Measurements from ENCODE around the gene TTC39C. TPM values are rescaled to one million over a fixed set of nuclear protein-coding genes. Genes with fewer than 3 reads are reported as not detected.

The TTC39C gene
- total RNA-seq: 32.0 and 32.6 TPM in 2 replicates
- 15.8 and 17.7 TPM in 2 replicates for polyA plus RNA-seq
- 11.4 and 15.7 TPM in 2 replicates for polyA plus RNA-seq (2012)
- polyA minus RNA-seq (ENCODE audit: low replicate concordance): 7.1 and 12.3 TPM in 2 replicates

DNA sequence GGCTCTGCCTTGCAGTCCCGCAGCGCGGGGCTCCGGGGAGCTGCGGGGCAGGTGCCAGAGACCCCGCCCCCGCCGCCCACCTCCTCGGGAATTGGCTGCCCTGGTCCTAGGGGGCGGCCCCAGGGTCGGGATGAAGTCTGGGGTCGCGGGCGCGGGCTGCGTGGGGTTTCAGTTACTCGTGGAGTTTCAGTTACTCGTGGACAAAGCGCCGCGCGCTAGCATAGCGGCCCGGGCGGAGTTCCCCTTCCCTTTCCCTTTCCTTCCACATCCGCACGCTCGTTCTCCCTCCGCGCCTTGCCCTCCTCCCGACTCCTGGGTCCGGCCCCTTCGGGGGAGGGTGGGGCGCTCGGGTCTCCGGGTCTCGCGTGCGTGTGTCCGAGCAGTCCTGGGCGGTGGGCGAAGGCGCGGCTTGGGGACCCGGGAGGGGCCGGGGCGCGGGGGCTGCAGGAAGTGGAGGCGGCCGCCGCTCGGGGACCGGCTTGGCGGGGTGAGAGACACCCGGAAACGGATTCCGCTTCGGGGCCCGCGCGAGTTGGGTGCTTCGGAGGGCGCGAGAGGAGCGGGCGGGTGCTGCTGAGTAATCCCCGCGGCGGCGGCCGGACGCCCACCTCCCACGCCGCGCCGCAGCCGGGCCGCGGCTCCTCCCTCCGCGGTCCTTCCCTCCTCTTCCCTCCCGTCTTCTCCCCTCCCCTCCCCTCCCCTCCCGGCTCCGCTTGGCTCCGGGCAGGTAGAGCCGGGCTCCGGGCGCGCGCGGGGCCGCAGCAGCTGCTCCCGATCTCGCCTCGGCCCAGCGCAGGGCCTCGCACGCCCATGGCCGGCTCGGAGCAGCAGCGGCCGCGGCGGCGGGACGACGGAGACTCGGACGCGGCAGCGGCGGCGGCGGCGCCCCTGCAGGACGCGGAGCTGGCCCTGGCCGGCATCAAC, at the start of gene TTC39C:
Gene TTC39C (plus strand): TSS at position 693 of the 924 bp plus-strand sequence. CDS start 118 bp downstream, at position 811.
- no peak for TF ChIP-seq CTCF (conservative IDR thresholded peaks at IDR 0.05 in 1 of 2, IDR thresholded peaks at IDR 0.05 in 1 of 2; ENCODE audit: low read depth in 1 of 2, low read length in 2 of 2)
- no peak for TF ChIP-seq EZH2 (IDR thresholded peaks at IDR 0.05; ENCODE audit: low read length, missing control alignments)
- Histone ChIP-seq H3K79me2 (ENCODE audit: control insufficient read depth, insufficient read depth, low read length) (peaks cover 19% of the 10 kb centered on the region), H4K20me1 (ENCODE audit: control insufficient read depth, extremely low read depth, insufficient read depth, low read length) (no peaks in the 10 kb centered on the region), H2AFZ (ENCODE audit: low read length) (peak within 1 kb of the TSS; percentile 69), H3K9ac (ENCODE audit: insufficient read depth, low read length) (peak within 1 kb of the TSS; percentile 83), H3K4me2 (ENCODE audit: extremely low read depth, insufficient read depth, low read length) (peak within 1 kb of the TSS; percentile 76), H3K9me3 (ENCODE audit: control insufficient read depth, insufficient read depth, low read depth, low read length) (no peaks in the 10 kb centered on the region), H3K4me1 (ENCODE audit: control insufficient read depth, extremely low read depth, insufficient read depth, low read length) (no peaks in the 10 kb centered on the region), H3K27ac (ENCODE audit: insufficient read depth, low read length) (peak within 1 kb of the TSS; percentile 81), H3K27me3 (ENCODE audit: control insufficient read depth, insufficient read depth, low read length) (peaks cover 8% of the 10 kb centered on the region), H3K36me3 (ENCODE audit: control insufficient read depth, insufficient read depth, low read length) (no peaks in the 10 kb centered on the region), H3K4me3 (replicated peaks in 1 of 4; ENCODE audit: control extremely low read depth in 1 of 4, insufficient read depth in 1 of 4, low read depth in 3 of 4, low read length in 4 of 4) (peak within 1 kb of the TSS; percentile 70 to 93 (median 82))
- peak; percentile 66 to 82 for DNase-seq (ENCODE audit: low read depth in 2 of 2)

DNA sequence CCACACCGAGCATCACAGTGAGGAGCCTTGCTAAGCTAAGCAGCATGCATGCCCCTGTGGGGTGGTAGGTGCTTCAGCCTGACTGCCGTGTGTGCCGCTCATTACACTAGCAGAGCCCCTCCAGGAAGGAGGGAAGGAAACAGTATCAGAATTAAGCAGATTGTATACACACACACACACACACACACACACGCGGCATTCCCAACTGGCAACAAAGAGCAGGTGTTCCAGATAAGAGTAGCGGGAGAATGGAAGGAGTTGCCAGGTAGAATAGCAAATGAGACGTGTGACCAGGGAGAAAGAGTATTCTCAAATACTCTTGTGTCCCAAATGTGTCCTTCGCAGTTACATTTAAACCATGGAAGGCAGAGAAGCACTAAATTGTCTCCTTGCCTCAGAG, 47.6 kb upstream of the TTC39C start:
- TF ChIP-seq EZH2 (IDR thresholded peaks at IDR 0.05; ENCODE audit: low read length, missing control alignments) (no peak), CTCF (conservative IDR thresholded peaks at IDR 0.05 in 1 of 2, IDR thresholded peaks at IDR 0.05 in 1 of 2; ENCODE audit: low read depth in 1 of 2, low read length in 2 of 2) (no peak)
- Histone ChIP-seq H3K9ac (ENCODE audit: insufficient read depth, low read length) (no peak overlapping the region), H3K27me3 (ENCODE audit: control insufficient read depth, insufficient read depth, low read length) (peaks cover 7% of the 10 kb centered on the region), H4K20me1 (ENCODE audit: control insufficient read depth, extremely low read depth, insufficient read depth, low read length) (no peaks in the 10 kb centered on the region), H2AFZ (ENCODE audit: low read length) (no peak overlapping the region), H3K4me1 (ENCODE audit: control insufficient read depth, extremely low read depth, insufficient read depth, low read length) (no peaks in the 10 kb centered on the region), H3K36me3 (ENCODE audit: control insufficient read depth, insufficient read depth, low read length) (no peaks in the 10 kb centered on the region), H3K27ac (ENCODE audit: insufficient read depth, low read length) (no peak overlapping the region), H3K4me2 (ENCODE audit: extremely low read depth, insufficient read depth, low read length) (no peak overlapping the region), H3K4me3 (replicated peaks in 1 of 4; ENCODE audit: control extremely low read depth in 1 of 4, insufficient read depth in 1 of 4, low read depth in 3 of 4, low read length in 4 of 4) (no peak overlapping the region), H3K9me3 (ENCODE audit: control insufficient read depth, insufficient read depth, low read depth, low read length) (no peaks in the 10 kb centered on the region), H3K79me2 (ENCODE audit: control insufficient read depth, insufficient read depth, low read length) (no peaks in the 10 kb centered on the region)
- DNase-seq (ENCODE audit: low read depth in 2 of 2): no peak

- Histone ChIP-seq H3K4me2 (ENCODE audit: extremely low read depth, insufficient read depth, low read length) (no peak overlapping the region), H2AFZ (ENCODE audit: low read length) (no peak overlapping the region)
- no peak for DNase-seq (ENCODE audit: low read depth in 2 of 2)
Observed at GRCh38 chr18:23967321-23968089, 47.0 kb upstream of the TTC39C start.

More at GRCh38 chr18:23967321-23968089, 47.0 kb upstream of the TTC39C start:
- H4K20me1 ChIP-seq (ENCODE audit: control insufficient read depth, extremely low read depth, insufficient read depth, low read length): no peaks in the 10 kb centered on the region
- H3K27me3 ChIP-seq (ENCODE audit: control insufficient read depth, insufficient read depth, low read length): peaks cover 7% of the 10 kb centered on the region
- H3K27ac ChIP-seq (ENCODE audit: insufficient read depth, low read length): no peak overlapping the region
- H3K4me1 ChIP-seq (ENCODE audit: control insufficient read depth, extremely low read depth, insufficient read depth, low read length): no peaks in the 10 kb centered on the region
- TF ChIP-seq EZH2 (IDR thresholded peaks at IDR 0.05; ENCODE audit: low read length, missing control alignments) (no peak), CTCF (conservative IDR thresholded peaks at IDR 0.05 in 1 of 2, IDR thresholded peaks at IDR 0.05 in 1 of 2; ENCODE audit: low read depth in 1 of 2, low read length in 2 of 2) (no peak)
- no peaks in the 10 kb centered on the region for H3K79me2 ChIP-seq (ENCODE audit: control insufficient read depth, insufficient read depth, low read length)
- no peaks in the 10 kb centered on the region for H3K9me3 ChIP-seq (ENCODE audit: control insufficient read depth, insufficient read depth, low read depth, low read length)
- H3K36me3 ChIP-seq (ENCODE audit: control insufficient read depth, insufficient read depth, low read length): no peaks in the 10 kb centered on the region
- no peak overlapping the region for H3K4me3 ChIP-seq (replicated peaks in 1 of 4; ENCODE audit: control extremely low read depth in 1 of 4, insufficient read depth in 1 of 4, low read depth in 3 of 4, low read length in 4 of 4)
- H3K9ac ChIP-seq (ENCODE audit: insufficient read depth, low read length): no peak overlapping the region
